VCaP (cell line): ENCODE measurements around the gene PPP2R2C.

ENCODE experiments used
- H3K27ac ChIP-seq: fragments of 450-650 bp; 2 replicates; pipeline ENCODE4 v1.5.1; 2017
- TF ChIP-seq, protein P1 (sequence below): fragments of 450-650 bp; conservative IDR thresholded peaks from 2 replicates; pipeline ENCODE4 v1.5.1; 2017; ENCODE audit warnings: mild to moderate bottlenecking, moderate library complexity

PPP2R2C gene

DNA sequence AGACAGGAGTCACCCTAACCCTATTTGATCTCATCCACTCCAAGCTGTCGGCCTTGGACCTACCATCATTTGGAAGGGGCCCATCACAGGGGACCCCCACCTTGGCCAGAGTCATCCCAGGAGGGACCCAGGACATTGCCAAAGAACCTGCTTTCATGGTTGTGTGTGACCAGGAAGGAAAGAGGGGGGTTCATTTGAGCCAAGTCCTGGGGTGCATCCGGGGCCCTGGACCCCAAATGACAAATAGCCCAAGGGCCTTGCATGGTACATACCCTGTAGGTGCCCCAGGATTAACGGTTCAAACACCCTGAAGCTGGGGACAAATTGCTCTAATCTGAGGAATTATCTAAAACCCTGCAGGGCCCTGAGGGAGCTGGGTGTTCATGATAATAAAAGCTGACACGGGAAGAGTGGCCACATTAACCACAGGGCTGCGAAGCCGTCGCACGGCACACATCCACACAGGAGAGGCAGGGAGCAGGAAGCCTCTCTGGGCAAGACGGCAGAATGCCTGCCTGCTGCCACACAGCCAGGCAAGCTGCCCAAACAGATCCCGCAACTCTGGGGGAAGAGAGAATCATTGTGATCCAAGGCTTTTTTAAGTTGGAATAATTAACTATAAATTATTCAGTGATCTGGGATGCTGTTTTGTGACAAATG, 28.2 kb upstream of the PPP2R2C start:
- TF ChIP-seq, protein P1, sequence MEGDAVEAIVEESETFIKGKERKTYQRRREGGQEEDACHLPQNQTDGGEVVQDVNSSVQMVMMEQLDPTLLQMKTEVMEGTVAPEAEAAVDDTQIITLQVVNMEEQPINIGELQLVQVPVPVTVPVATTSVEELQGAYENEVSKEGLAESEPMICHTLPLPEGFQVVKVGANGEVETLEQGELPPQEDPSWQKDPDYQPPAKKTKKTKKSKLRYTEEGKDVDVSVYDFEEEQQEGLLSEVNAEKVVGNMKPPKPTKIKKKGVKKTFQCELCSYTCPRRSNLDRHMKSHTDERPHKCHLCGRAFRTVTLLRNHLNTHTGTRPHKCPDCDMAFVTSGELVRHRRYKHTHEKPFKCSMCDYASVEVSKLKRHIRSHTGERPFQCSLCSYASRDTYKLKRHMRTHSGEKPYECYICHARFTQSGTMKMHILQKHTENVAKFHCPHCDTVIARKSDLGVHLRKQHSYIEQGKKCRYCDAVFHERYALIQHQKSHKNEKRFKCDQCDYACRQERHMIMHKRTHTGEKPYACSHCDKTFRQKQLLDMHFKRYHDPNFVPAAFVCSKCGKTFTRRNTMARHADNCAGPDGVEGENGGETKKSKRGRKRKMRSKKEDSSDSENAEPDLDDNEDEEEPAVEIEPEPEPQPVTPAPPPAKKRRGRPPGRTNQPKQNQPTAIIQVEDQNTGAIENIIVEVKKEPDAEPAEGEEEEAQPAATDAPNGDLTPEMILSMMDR, result no peak

DNA sequence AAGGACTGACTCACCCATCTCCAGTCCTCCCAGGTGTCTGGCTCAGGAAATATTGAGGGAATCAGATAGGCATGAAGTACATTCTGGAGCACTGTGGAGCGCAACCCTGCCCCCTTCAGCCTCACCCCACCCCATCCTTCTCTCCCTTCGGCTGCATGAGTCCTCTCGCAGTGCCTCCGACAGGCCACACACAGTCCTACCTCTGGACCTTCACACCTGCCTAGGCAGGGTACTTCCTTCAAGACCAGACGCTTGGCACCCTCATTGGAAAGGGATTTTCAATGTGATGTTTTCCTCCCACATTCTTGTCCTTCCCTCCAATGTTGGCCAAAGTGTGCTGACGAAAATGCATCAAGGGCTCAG, 26.8 kb upstream of the PPP2R2C start:
- TF ChIP-seq, protein P1, result no peak
- H3K27ac ChIP-seq, result no peak overlapping the region

More for the DNA sequence above, 28.2 kb upstream of the PPP2R2C start:
- H3K27ac ChIP-seq, result no peak overlapping the region

DNA sequence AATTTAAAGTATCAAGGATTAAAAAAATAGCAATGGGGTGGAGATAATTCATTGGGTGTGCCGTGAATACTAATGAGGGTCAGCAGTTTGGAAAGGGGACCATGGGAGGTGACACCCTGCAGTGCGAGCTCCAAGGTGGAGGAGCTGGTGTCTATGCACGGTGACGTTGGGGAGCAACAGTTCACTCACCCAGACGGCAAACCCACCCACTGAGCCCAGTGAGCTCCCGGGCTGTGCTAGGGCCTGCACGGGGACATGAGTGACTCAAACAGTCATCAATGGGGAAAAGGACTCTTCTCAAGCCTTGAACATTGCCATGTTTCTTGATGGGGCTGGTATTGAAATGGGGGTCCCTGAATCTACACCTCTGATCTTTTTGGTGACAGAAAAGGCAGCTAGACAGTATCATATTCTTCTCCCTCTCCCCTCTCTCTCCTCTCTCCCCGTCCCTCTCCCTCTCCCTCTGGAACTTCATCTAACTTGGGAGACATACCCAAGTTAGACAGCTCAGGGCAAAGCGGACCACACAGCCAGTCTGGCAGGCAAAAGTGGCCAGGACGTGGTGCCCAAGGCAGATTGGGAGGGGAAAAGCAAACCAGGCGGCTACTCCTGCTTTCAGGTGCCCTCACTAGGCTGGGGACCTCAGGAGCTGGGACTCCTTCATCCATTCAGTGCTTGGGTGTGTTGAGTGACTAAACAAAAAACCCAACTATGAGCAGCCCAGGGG, 26.3 kb upstream of the PPP2R2C start:
- no peak overlapping the region for H3K27ac ChIP-seq
- TF ChIP-seq, protein P1, result no peak

DNA sequence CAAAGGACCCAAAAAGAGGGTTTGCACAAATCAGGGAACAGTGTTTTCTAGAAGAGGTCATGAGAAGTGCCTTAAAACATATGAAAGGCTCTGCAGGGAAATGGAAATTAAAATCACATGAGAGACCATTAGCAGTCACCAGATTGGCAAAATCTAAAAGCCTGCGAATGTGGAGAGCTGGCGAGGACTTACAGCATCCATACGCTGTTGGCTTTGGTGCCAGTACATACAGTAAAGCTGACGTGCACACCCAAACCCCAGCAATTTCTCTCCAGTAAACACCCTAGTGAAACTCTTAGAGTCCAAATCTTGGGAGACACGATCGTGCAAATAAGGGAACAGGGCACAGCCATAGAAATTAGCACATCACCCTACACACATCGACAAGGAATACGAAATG, 25.4 kb upstream of the PPP2R2C start:
- TF ChIP-seq, protein P1, result no peak

DNA sequence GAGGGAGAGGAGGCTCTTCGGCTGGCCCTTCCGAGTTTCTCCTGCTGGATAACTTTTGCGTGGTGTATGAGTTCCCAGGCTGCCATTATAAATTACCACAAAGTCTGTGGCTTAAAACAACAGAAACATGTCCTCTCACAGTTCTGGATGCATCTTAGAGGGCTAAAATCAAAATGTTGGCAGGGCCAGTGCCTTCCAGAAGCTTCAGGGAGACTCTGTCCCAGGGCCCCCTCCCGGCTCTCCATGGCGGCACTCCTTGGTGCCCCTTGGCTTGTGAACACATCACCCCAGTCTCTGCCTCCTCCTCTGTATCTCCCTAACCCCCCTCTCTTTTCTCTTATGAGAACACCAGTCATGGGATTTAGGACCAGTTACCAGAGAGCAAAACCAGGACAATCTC, 23.3 kb upstream of the PPP2R2C start:
- TF ChIP-seq, protein P1, result no peak
- no peak overlapping the region for H3K27ac ChIP-seq

More for the DNA sequence above, 25.4 kb upstream of the PPP2R2C start:
- no peak overlapping the region for H3K27ac ChIP-seq

DNA sequence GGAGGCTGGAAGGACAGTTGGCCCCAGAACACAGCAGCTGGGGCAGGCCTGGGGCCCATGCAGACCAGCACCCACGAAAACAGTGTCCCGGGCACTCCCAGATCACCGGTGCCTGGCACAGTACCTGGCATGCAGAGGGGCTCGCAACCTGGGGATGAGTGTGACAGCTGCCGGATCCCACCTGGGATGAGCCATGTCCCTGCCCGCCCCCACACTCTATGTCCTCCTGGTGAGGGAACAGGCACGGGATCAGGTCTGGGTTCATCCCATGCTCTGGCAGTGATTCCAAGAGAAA, 22.8 kb upstream of the PPP2R2C start:
- TF ChIP-seq, protein P1, result no peak
- H3K27ac ChIP-seq, result no peak overlapping the region

DNA sequence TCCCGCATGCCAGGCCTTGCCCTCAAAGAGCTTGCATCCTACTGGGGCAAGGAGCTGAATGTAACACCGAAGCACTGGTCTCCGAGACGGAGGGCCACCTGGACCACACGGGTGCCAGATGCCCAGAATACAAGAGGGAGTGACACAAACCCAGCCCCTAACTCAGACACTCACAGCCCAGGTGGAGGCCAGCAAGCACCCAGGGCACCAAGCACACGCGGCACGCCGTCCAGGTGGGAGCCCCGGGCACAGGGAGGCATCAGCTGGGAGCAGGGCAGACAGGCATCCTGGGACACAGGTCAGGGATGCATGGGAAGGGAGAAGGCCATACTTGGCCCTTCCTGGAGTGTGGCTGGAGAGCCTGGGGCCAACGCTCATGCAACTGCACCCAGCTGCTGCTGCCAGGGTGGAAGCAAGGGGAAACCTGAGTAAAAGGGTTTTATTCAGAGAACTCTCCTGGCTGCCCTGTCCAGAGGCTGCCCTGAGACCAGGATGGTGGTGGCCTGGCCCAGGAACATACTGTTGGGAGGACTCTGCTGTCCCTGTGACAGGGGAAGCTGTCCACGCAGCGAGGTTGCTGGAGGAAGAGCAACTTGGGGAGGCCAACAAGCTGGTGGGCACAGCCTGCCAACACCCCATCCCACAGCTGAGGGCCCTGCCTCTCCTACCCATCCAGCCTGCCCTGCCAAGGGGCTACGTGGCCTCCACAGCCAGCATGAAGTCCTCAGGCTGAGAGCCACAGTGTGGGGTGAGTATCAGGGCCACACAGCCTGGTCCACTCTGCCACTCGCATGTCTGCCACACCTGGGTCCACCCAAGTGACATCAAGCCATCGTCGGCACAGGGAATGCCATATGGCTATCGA, 22.2 kb upstream of the PPP2R2C start:
- TF ChIP-seq, protein P1, result no peak
- H3K27ac ChIP-seq, result peak overlapping the region; percentile 64
